K562 (cell line): ENCODE data around the gene OPCML. TPM values are rescaled to one million over a fixed set of nuclear protein-coding genes. Genes with fewer than 3 reads are reported as not detected.

Experiments
- ATAC-seq: fragments of 200-7000 bp; cut with Tn5 transposase; 3 replicates; pipeline ENCODE4 v1.9.1; 2020; ENCODE audit warnings: moderate library complexity
- BruUV-seq: library from RNA; stranded (reverse); fragments of 400-500 nt; replicated peaks from 2 replicates; lab custom pipeline; 2021; lab: Mats Ljungman, UMichigan
- CTCF ChIA-PET: fragments of 300-600 bp; formaldehyde crosslinking; extraction: SDS; loops from one replicate; lab custom pipeline; 2021; ENCODE audit warnings: low intra/inter-chr PET ratio; lab: Yijun Ruan, JAX
- POLR2A ChIA-PET: fragments of 300-600, 350-650 bp; sonication (Branson Sonifier 250); formaldehyde crosslinking; extraction: SDS; loops from one replicate; lab custom pipeline; 2021; ENCODE audit warnings: antibody characterized with exemption, inconsistent platforms; lab: Yijun Ruan, JAX
- DNase-seq, 4 experiments: peaks; one replicate each; pipeline versions ENCODE4 v3.0.0 to v3.0.0-alpha.2; 2011 to 2018; ENCODE audit warnings: low spot score in 3 of 4, mixed read lengths in 3 of 4; ENCODE audit errors: extremely low read depth in 1 of 4
- FAIRE-seq: peaks from 2 replicates; lab custom pipeline; 2011; peaks lifted over from hg19 to GRCh38; lab: Jason Lieb, UNC
- H2AFZ ChIP-seq: 2 replicates; pipeline ENCODE4 v1.6.0; 2011; ENCODE audit warnings: low read depth, low read length, control low read depth, inconsistent platforms
- H3K27ac ChIP-seq: fragments of 200-600 bp; 3 replicates; pipeline ENCODE4 v1.8.0; 2011; ENCODE audit warnings: low read depth, mild to moderate bottlenecking, control low read depth, inconsistent platforms, low read length, moderate library complexity, mixed read lengths; ENCODE audit errors: extremely low read depth
- H3K27me3 ChIP-seq, 2 experiments: fragments of 300-600 bp in 1 of 2; 2 replicates in 1 of 2; 3 replicates in 1 of 2; pipeline versions ENCODE4 v1.6.0 to v1.8.0; 2011; ENCODE audit warnings: inconsistent platforms in 2 of 2, low read length in 2 of 2, mild to moderate bottlenecking in 1 of 2, mixed read lengths in 1 of 2, moderate library complexity in 1 of 2; ENCODE audit not compliant: control insufficient read depth in 2 of 2, insufficient read depth in 2 of 2
- H3K36me3 ChIP-seq: fragments of 300-600 bp; 3 replicates; pipeline ENCODE4 v1.8.0; 2011; ENCODE audit warnings: mild to moderate bottlenecking, low read length, inconsistent platforms; ENCODE audit not compliant: control insufficient read depth, insufficient read depth
- H3K4me1 ChIP-seq, 2 experiments: fragments of 200-600 bp in 1 of 2; replicated peaks in 1 of 2; 2 replicates in 1 of 2; 3 replicates in 1 of 2; pipeline versions ENCODE4 v1.5.1 to v1.8.0; 2011; ENCODE audit warnings: inconsistent platforms in 2 of 2, low read length in 2 of 2, mild to moderate bottlenecking in 1 of 2, mixed read lengths in 1 of 2, moderate library complexity in 1 of 2; ENCODE audit not compliant: control insufficient read depth in 2 of 2, insufficient read depth in 2 of 2
- H3K4me2 ChIP-seq: 2 replicates; pipeline ENCODE4 v1.6.1; 2011; ENCODE audit warnings: low read length, control low read depth, inconsistent platforms, mixed read lengths; ENCODE audit not compliant: insufficient read depth
- H3K4me3 ChIP-seq: fragments of 200-600 bp; sonication (generic), shearing (Covaris generic); 2 replicates; pipeline ENCODE4 v1.5.1; 2016; ENCODE audit warnings: control low read depth, inconsistent platforms
- H3K79me2 ChIP-seq: fragments of 200-600 bp; 3 replicates; pipeline ENCODE4 v1.8.0; 2011; ENCODE audit warnings: low read length, inconsistent platforms; ENCODE audit not compliant: control insufficient read depth, insufficient read depth
- H3K9ac ChIP-seq, 2 experiments: 2 replicates each; pipeline versions ENCODE4 v1.6.0 to v1.6.1; 2011; ENCODE audit warnings: low read depth in 2 of 2, low read length in 2 of 2, control low read depth in 1 of 2, inconsistent platforms in 1 of 2, mild to moderate bottlenecking in 1 of 2, mixed read lengths in 1 of 2; ENCODE audit not compliant: insufficient read depth in 1 of 2
- H3K9me1 ChIP-seq: one replicate; pipeline ENCODE4 v1.6.0; 2011; ENCODE audit warnings: inconsistent platforms, mild to moderate bottlenecking, low read length, moderate library complexity; ENCODE audit not compliant: control insufficient read depth, insufficient read depth
- H3K9me3 ChIP-seq: replicated peaks from 2 replicates; pipeline ENCODE4 v1.5.1; 2011; ENCODE audit warnings: low read depth, low read length, inconsistent platforms; ENCODE audit not compliant: control insufficient read depth, insufficient read depth
- H4K20me1 ChIP-seq: replicated peaks from 2 replicates; pipeline ENCODE4 v1.6.1; 2011; ENCODE audit warnings: low read length, inconsistent platforms, mixed read lengths; ENCODE audit not compliant: control insufficient read depth, insufficient read depth
- ASH1L ChIP-seq: fragments of 450-650 bp; IDR thresholded peaks from 2 replicates; pipeline ENCODE4 v1.6.1; 2018; ENCODE audit warnings: borderline replicate concordance, mild to moderate bottlenecking, low read depth; ENCODE audit not compliant: partially characterized antibody
- ATF3 ChIP-seq, 2 experiments: fragments of 450-650 bp in 1 of 2; sonication (generic) in 1 of 2; formaldehyde crosslinking in 1 of 2; IDR thresholded peaks in 1 of 2; conservative IDR thresholded peaks in 1 of 2; 2 replicates each; pipeline versions ENCODE4 v1.6.1 to v1.8.1; 2016 to 2023; ENCODE audit warnings: mild to moderate bottlenecking in 2 of 2, moderate library complexity in 2 of 2, inconsistent platforms in 1 of 2, missing genetic modification reagents in 1 of 2
- GTF2F1 ChIP-seq: IDR thresholded peaks from 2 replicates; pipeline ENCODE4 v1.6.1; 2011; ENCODE audit warnings: low read depth, low read length, improper control_type of control experiment
- KLF13 ChIP-seq: fragments of 450-650 bp; IDR thresholded peaks from 2 replicates; pipeline ENCODE4 v1.6.1; 2016; ENCODE audit warnings: missing genetic modification characterization, low read depth, mild to moderate bottlenecking, missing compliant biosample characterization, moderate library complexity, borderline replicate concordance
- MITF ChIP-seq: IDR thresholded peaks from 2 replicates; pipeline ENCODE4 v1.6.1; 2014; ENCODE audit warnings: antibody characterized with exemption
- MTA1 ChIP-seq: fragments of 450-650 bp; IDR thresholded peaks from 2 replicates; pipeline ENCODE4 v1.6.1; 2017; ENCODE audit warnings: borderline replicate concordance
- POLR2G ChIP-seq: fragments of 200-400 bp; formaldehyde crosslinking; IDR thresholded peaks from 2 replicates; pipeline ENCODE4 v1.6.1; 2017; ENCODE audit warnings: low read depth, mild to moderate bottlenecking, antibody characterized with exemption, low read length, moderate library complexity
- PTBP1 ChIP-seq: fragments of 200-400 bp; formaldehyde crosslinking; IDR thresholded peaks from 2 replicates; pipeline ENCODE4 v1.6.1; 2017; ENCODE audit warnings: low read depth, low read length
- PTRF ChIP-seq: fragments of 450-650 bp; IDR thresholded peaks from 2 replicates; pipeline ENCODE4 v1.6.1; 2016; ENCODE audit warnings: mild to moderate bottlenecking, missing genetic modification characterization, missing compliant biosample characterization
- RB1 ChIP-seq: fragments of 450-650 bp; IDR thresholded peaks from 2 replicates; pipeline ENCODE4 v1.6.1; 2017; ENCODE audit warnings: low read depth, mild to moderate bottlenecking
- RNF219 ChIP-seq: fragments of 250-450 bp; sonication (Bioruptor Pico); IDR thresholded peaks from 2 replicates; pipeline ENCODE4 v1.5.0; 2022; ENCODE audit warnings: mild to moderate bottlenecking
- SMARCC2 ChIP-seq: fragments of 450-650 bp; IDR thresholded peaks from 2 replicates; pipeline ENCODE4 v1.6.1; 2017; ENCODE audit warnings: antibody characterized with exemption, moderate library complexity, mild to moderate bottlenecking, low read depth
- ZFP91 ChIP-seq: sonication (generic); formaldehyde crosslinking; IDR thresholded peaks from 2 replicates; pipeline ENCODE4 v1.8.0; 2022; ENCODE audit warnings: mild to moderate bottlenecking, missing genetic modification reagents
- ZNF239 ChIP-seq: fragments of 250-450 bp; sonication (Bioruptor Pico); IDR thresholded peaks from 2 replicates; pipeline ENCODE4 v1.4.0; 2020; ENCODE audit warnings: mild to moderate bottlenecking
- ZNF695 ChIP-seq: fragments of 450-650 bp; formaldehyde crosslinking; IDR thresholded peaks from 2 replicates; pipeline ENCODE4 v1.4.0; 2020; ENCODE audit warnings: mild to moderate bottlenecking, moderate library complexity
- ZNF717 ChIP-seq: fragments of 250-450 bp; sonication (Bioruptor Pico); IDR thresholded peaks from 2 replicates; pipeline ENCODE4 v1.5.0; 2021
- WGBS: fragments of 100-300 bp; shearing (Covaris generic); methylation state at CpG from one replicate; pipeline ENCODE4 v1.1.6; 2016; ENCODE audit warnings: low coverage, mixed read lengths; ENCODE audit not compliant: insufficient coverage; ENCODE audit errors: missing lambda C conversion rate; 5-methylcytosine and 5-hydroxymethylcytosine counted together
- in situ Hi-C: fragments of 300-500 bp; cut with MboI; formaldehyde crosslinking; loops from 4 replicates; pipeline ENCODE4 v1.15.0; 2018; ENCODE audit warnings: inconsistent platforms, mixed read lengths
- intact Hi-C: fragments of 100-400 bp; cut with micrococcal nuclease; formaldehyde crosslinking; loops from 2 replicates; pipeline ENCODE4 v1.14.2; 2022
- polyA plus RNA-seq, 8 experiments: library from polyadenylated mRNA; depleted of rRNA in 4 of 8; stranded (reverse) in 5 of 8; unstranded in 3 of 8; fragments of >200 nt; fragmentation: Nextera tagmentation in 2 of 8; fragmentation: Illumina TruSeq in 1 of 8; extraction: Ambion mirVana in 2 of 8; extraction: Trizol in 1 of 8; gene quantifications; 2 replicates each; pipeline versions ENCODE4 v1.2.1 to v1.2.3, GENCODE V29; 2011 to 2014; ENCODE audit warnings: inconsistent platforms in 1 of 8, missing spikeins in 1 of 8
- total RNA-seq, 7 experiments: library from RNA; depleted of rRNA in 6 of 7; stranded (reverse); fragments of >200 nt in 6 of 7; fragmentation: Illumina TruSeq in 2 of 7; extraction: Trizol in 2 of 7; gene quantifications; 2 replicates each; pipeline versions ENCODE4 v1.2.1 to v1.2.3, GENCODE V29; 2011 to 2021; ENCODE audit warnings: low replicate concordance in 1 of 7

OPCML gene
- total and polyA plus RNA-seq, 9 of the 15 experiments (the other 6 are each of a cell fraction or from before 2014, with no cell fraction given) = not detected

- TF ChIP-seq PTRF (tag) (no peak), ZFP91 (CRISPR knock-in tag) (no peak)
Observed at GRCh38 chr11:133285359-133285758, 246.9 kb downstream of the OPCML start (continued).

GRCh38 chr11:133284156-133284555, 248.1 kb downstream of the OPCML start:
- DNase-seq (no peak), ATAC-seq (no peak), FAIRE-seq (no peak)
- Histone ChIP-seq H3K27ac (no peak overlapping the region), H3K9ac (no peak overlapping the region), H4K20me1 (no peaks in the 10 kb centered on the region), H3K27me3 (no peaks in the 10 kb centered on the region), H3K4me3 (no peak overlapping the region), H3K9me3 (no peaks in the 10 kb centered on the region), H3K9me1 (no peaks in the 10 kb centered on the region), H3K36me3 (no peaks in the 10 kb centered on the region), H3K4me2 (no peak overlapping the region), H3K79me2 (no peaks in the 10 kb centered on the region), H3K4me1 (no peaks in the 10 kb centered on the region), H2AFZ (no peak overlapping the region)
- BruUV-seq = no TSS peak
- POLR2A ChIA-PET = no interaction called here
- 2% methylated on average over 7 of the region's 9 CpGs for WGBS
- CTCF ChIA-PET = no interaction called here
- in situ Hi-C loops (no loop called here), intact Hi-C loops (no loop called here)
- TF ChIP-seq ZNF239 (CRISPR knock-in tag) = no peak
- no peak for TF ChIP-seq PTBP1
- no peak for TF ChIP-seq RB1
- no peak for TF ChIP-seq RNF219
- no peak for TF ChIP-seq KLF13 (tag)
- TF ChIP-seq ATF3 (IDR thresholded peaks at IDR 0.05) = no peak
- TF ChIP-seq ATF3 (CRISPR knock-in tag; conservative IDR thresholded peaks at IDR 0.05) = no peak
- no peak for TF ChIP-seq MITF
- TF ChIP-seq POLR2G = no peak
- no peak for TF ChIP-seq ZNF717 (CRISPR knock-in tag)
- TF ChIP-seq ASH1L = no peak
- no peak for TF ChIP-seq MTA1
- TF ChIP-seq SMARCC2 = no peak
- TF ChIP-seq ZNF695 (CRISPR knock-in tag) = no peak
- TF ChIP-seq GTF2F1 = no peak
